ENCODE results near the gene MR1.

The MR1 gene

GRCh38 chr1:181016563-181016962 is 17.2 kb upstream of the MR1 start:
- Histone ChIP-seq H2BK15ac (ENCODE audit: low read length) (no peak overlapping the region), H3K4me1 (ENCODE audit: control insufficient read depth in 2 of 2, insufficient read depth in 1 of 2, low read depth in 1 of 2, low read length in 2 of 2) (no peaks in the 10 kb centered on the region)
- WGBS, 2 donors (ENCODE audit: extremely low coverage in 2 of 2, insufficient read length in 2 of 2, insufficient replicate concordance in 1 of 2), result no CpG with 5 or more reads among the region's 8 CpGs

DNA sequence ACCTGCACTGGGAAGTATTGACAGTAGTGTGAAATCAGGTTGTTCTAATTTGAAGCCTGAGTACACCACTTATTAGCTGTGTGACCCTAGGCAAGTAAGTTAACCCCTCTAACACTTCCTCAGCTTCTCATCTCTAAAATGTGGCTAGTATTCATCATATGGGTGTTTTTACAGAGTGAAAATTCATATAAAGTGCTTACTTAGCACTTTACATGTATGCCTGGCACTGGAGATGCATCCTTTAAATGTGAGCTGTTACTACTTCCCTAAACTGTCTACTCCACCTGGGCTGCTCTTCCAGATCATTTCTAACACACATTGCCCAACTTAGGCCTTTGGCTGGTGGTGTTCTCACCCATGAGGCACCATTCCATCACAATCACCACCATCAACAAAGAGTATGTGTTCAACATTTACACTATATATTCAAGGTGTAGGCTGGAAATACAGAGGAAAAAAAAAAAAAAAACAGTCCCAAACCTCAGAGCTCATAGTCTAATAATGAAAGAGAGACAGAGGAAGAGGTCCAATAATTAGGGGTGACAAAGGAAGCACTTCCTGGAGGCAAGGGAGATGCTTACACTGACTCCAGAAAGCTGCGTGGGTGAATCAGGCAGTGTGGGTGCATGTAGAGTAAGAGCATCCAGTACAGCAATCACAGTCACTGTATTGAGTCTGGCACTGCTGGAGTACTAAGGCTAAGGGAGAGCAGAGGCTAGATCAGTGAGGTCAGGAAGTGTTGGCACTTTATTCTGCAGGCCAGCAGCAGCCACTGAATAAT is 14.7 kb upstream of the MR1 start:
- H2BK5ac ChIP-seq (ENCODE audit: low read length), result no peak overlapping the region
- H3K14ac ChIP-seq (ENCODE audit: low read length), result no peak overlapping the region
- peaks cover 3 to 15% of the 10 kb centered on the region in 2 donors for H3K36me3 ChIP-seq (replicated peaks in 1 of 2; ENCODE audit: control insufficient read depth in 2 of 2, insufficient read depth in 2 of 2, low read length in 2 of 2)
- H3K9me3 ChIP-seq (replicated peaks in 1 of 2; ENCODE audit: control insufficient read depth in 2 of 2, insufficient read depth in 1 of 2, low read depth in 1 of 2, low read length in 2 of 2), result no peaks in the 10 kb centered on the region
- no peaks in the 10 kb centered on the region for H3K27me3 ChIP-seq (ENCODE audit: control insufficient read depth in 3 of 3, insufficient read depth in 3 of 3, low read depth in 1 of 3, low read length in 3 of 3)
- peak overlapping the region; percentile 65 for H3K9ac ChIP-seq (ENCODE audit: low read depth, low read length, poor library complexity)
- no peak overlapping the region for H2AK5ac ChIP-seq (ENCODE audit: low read depth, low read length)
- no peaks in the 10 kb centered on the region for H3K79me1 ChIP-seq (ENCODE audit: low read depth, low read length)
- H2BK15ac ChIP-seq (ENCODE audit: low read length), result no peak overlapping the region
- H2BK120ac ChIP-seq (ENCODE audit: low read depth, low read length), result no peak overlapping the region
- no CpG with 5 or more reads among the region's 1 CpG for WGBS, 2 donors (ENCODE audit: extremely low coverage in 2 of 2, insufficient read length in 2 of 2, insufficient replicate concordance in 1 of 2)
- no peak overlapping the region for H3K27ac ChIP-seq (replicated peaks; ENCODE audit: low read length)
- peaks cover 0 to 1% of the 10 kb centered on the region in 2 donors for H3K4me1 ChIP-seq (ENCODE audit: control insufficient read depth in 2 of 2, insufficient read depth in 1 of 2, low read depth in 1 of 2, low read length in 2 of 2)
- DNase-seq (ENCODE audit: low spot score), result no peak
- H3K23ac ChIP-seq (ENCODE audit: low read depth, low read length, poor library complexity), result no peak overlapping the region
- no peak overlapping the region for H4K8ac ChIP-seq (ENCODE audit: low read depth, low read length)
- no peak overlapping the region for H3K4ac ChIP-seq (ENCODE audit: low read length)
- no peak overlapping the region for H3K4me2 ChIP-seq (ENCODE audit: insufficient read depth, low read length, poor library complexity, severe bottlenecking)
- H2BK12ac ChIP-seq (ENCODE audit: low read length), result no peak overlapping the region
- H4K91ac ChIP-seq (ENCODE audit: low read depth, low read length, poor library complexity), result no peak overlapping the region
- no peak overlapping the region for H3K18ac ChIP-seq (ENCODE audit: low read length)
- no peak overlapping the region for H2AFZ ChIP-seq (ENCODE audit: low read length)
- no peak overlapping the region for H3K4me3 ChIP-seq (ENCODE audit: low read length in 2 of 2)

More at GRCh38 chr1:181016563-181016962, 17.2 kb upstream of the MR1 start:
- Histone ChIP-seq H3K18ac (ENCODE audit: low read length) (no peak overlapping the region), H2BK12ac (ENCODE audit: low read length) (no peak overlapping the region), H4K8ac (ENCODE audit: low read depth, low read length) (no peak overlapping the region), H3K4me2 (ENCODE audit: insufficient read depth, low read length, poor library complexity, severe bottlenecking) (no peak overlapping the region), H3K4ac (ENCODE audit: low read length) (no peak overlapping the region), H3K36me3 (replicated peaks in 1 of 2; ENCODE audit: control insufficient read depth in 2 of 2, insufficient read depth in 2 of 2, low read length in 2 of 2) (peaks cover 3 to 15% of the 10 kb centered on the region in 2 donors), H3K9me3 (replicated peaks in 1 of 2; ENCODE audit: control insufficient read depth in 2 of 2, insufficient read depth in 1 of 2, low read depth in 1 of 2, low read length in 2 of 2) (no peaks in the 10 kb centered on the region), H3K27ac (replicated peaks; ENCODE audit: low read length) (no peak overlapping the region), H2AFZ (ENCODE audit: low read length) (no peak overlapping the region), H3K79me1 (ENCODE audit: low read depth, low read length) (no peaks in the 10 kb centered on the region), H3K23ac (ENCODE audit: low read depth, low read length, poor library complexity) (no peak overlapping the region), H2BK5ac (ENCODE audit: low read length) (no peak overlapping the region), H3K27me3 (ENCODE audit: control insufficient read depth in 3 of 3, insufficient read depth in 3 of 3, low read depth in 1 of 3, low read length in 3 of 3) (no peaks in the 10 kb centered on the region), H4K91ac (ENCODE audit: low read depth, low read length, poor library complexity) (no peak overlapping the region), H3K9ac (ENCODE audit: low read depth, low read length, poor library complexity) (no peak overlapping the region), H3K4me3 (ENCODE audit: low read length in 2 of 2) (no peak overlapping the region), H2BK120ac (ENCODE audit: low read depth, low read length) (no peak overlapping the region), H2AK5ac (ENCODE audit: low read depth, low read length) (no peak overlapping the region), H3K14ac (ENCODE audit: low read length) (no peak overlapping the region)
- no peak for DNase-seq (ENCODE audit: low spot score)

DNA sequence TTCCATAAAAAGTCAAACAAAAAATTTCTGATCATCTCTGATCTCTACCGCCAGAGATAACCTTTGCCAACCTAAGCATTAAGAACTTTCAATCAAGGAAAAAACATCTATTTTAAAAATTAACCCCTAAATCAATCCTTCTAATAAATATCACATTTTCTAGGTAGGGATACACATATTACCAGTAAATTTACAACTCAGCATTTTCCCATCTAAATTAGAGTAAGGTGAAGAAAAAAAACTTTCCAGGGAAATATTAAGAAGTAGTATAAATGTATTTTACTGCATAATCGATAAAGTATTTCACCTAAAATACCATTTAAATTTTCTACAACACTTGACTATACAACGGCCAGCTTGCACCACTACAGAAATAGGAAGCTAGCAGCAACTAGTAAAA is 12.6 kb upstream of the MR1 start:
- Histone ChIP-seq H3K14ac (ENCODE audit: low read length) (no peak overlapping the region), H3K36me3 (replicated peaks in 1 of 2; ENCODE audit: control insufficient read depth in 2 of 2, insufficient read depth in 2 of 2, low read length in 2 of 2) (peaks cover 3 to 15% of the 10 kb centered on the region in 2 donors), H3K4me1 (ENCODE audit: control insufficient read depth in 2 of 2, insufficient read depth in 1 of 2, low read depth in 1 of 2, low read length in 2 of 2) (peaks cover 0 to 3% of the 10 kb centered on the region in 2 donors), H2AK5ac (ENCODE audit: low read depth, low read length) (no peak overlapping the region), H4K91ac (ENCODE audit: low read depth, low read length, poor library complexity) (no peak overlapping the region), H2BK12ac (ENCODE audit: low read length) (no peak overlapping the region), H3K27ac (replicated peaks; ENCODE audit: low read length) (no peak overlapping the region), H3K4me3 (ENCODE audit: low read length in 2 of 2) (peak overlapping the region in 1 of 2 donors; percentile 71), H3K18ac (ENCODE audit: low read length) (no peak overlapping the region), H2BK15ac (ENCODE audit: low read length) (no peak overlapping the region), H3K23ac (ENCODE audit: low read depth, low read length, poor library complexity) (no peak overlapping the region), H3K79me1 (ENCODE audit: low read depth, low read length) (no peaks in the 10 kb centered on the region), H2AFZ (ENCODE audit: low read length) (no peak overlapping the region), H4K8ac (ENCODE audit: low read depth, low read length) (no peak overlapping the region), H2BK5ac (ENCODE audit: low read length) (no peak overlapping the region), H2BK120ac (ENCODE audit: low read depth, low read length) (no peak overlapping the region), H3K4ac (ENCODE audit: low read length) (no peak overlapping the region), H3K27me3 (ENCODE audit: control insufficient read depth in 3 of 3, insufficient read depth in 3 of 3, low read depth in 1 of 3, low read length in 3 of 3) (peaks cover 0 to 7% (median 3%) of the 10 kb centered on the region in 3 experiments), H3K4me2 (ENCODE audit: insufficient read depth, low read length, poor library complexity, severe bottlenecking) (no peak overlapping the region), H3K9ac (ENCODE audit: low read depth, low read length, poor library complexity) (no peak overlapping the region), H3K9me3 (replicated peaks in 1 of 2; ENCODE audit: control insufficient read depth in 2 of 2, insufficient read depth in 1 of 2, low read depth in 1 of 2, low read length in 2 of 2) (peaks cover 0 to 2% of the 10 kb centered on the region in 2 donors)
- no CpG with 5 or more reads among the region's 3 CpGs for WGBS, 2 donors (ENCODE audit: extremely low coverage in 2 of 2, insufficient read length in 2 of 2, insufficient replicate concordance in 1 of 2)
- no peak for DNase-seq (ENCODE audit: low spot score)

DNA sequence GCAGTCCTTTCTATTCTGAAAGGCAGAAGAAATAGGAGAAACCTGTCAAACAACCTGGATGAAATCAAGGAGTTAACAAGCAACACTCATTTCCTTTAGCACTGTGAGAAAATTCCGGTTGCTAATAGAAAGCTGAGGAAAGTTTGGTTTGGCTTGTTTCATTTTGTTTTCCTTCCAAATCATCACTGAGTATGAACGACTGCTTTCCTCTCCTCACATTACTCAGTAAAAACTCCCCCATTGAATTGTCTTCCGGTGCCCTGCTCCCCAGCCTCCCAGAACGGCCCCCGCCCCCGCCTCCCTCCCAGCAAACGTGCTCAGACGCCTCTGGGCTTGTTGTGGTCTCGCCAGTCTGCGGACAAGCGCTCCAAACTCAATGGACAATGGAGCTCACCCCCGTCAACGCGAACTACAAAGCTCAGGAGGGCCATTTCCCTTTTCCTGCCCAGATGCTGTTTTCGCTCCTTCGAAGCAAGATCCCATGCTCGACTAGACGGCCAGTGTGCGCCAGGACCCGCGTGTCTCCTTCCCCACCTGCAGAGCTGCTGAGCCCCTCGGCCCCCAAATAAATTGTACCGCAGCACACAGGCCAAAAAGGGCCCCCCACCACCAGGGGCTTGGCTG is 11.9 kb upstream of the MR1 start:
- H3K14ac ChIP-seq (ENCODE audit: low read length), result peak overlapping the region; percentile 74
- peak; percentile 59 for DNase-seq (ENCODE audit: low spot score)
- H3K9me3 ChIP-seq (replicated peaks in 1 of 2; ENCODE audit: control insufficient read depth in 2 of 2, insufficient read depth in 1 of 2, low read depth in 1 of 2, low read length in 2 of 2), result peaks cover 0 to 2% of the 10 kb centered on the region in 2 donors
- H3K9ac ChIP-seq (ENCODE audit: low read depth, low read length, poor library complexity), result peak overlapping the region; percentile 95
- H3K27me3 ChIP-seq (ENCODE audit: control insufficient read depth in 3 of 3, insufficient read depth in 3 of 3, low read depth in 1 of 3, low read length in 3 of 3), result peaks cover 0 to 7% (median 3%) of the 10 kb centered on the region in 3 experiments
- H4K8ac ChIP-seq (ENCODE audit: low read depth, low read length), result no peak overlapping the region
- H3K36me3 ChIP-seq (replicated peaks in 1 of 2; ENCODE audit: control insufficient read depth in 2 of 2, insufficient read depth in 2 of 2, low read length in 2 of 2), result peaks cover 3 to 15% of the 10 kb centered on the region in 2 donors
- no peak overlapping the region for H2BK120ac ChIP-seq (ENCODE audit: low read depth, low read length)
- H2AK5ac ChIP-seq (ENCODE audit: low read depth, low read length), result peak overlapping the region; percentile 93
- H3K4me1 ChIP-seq (ENCODE audit: control insufficient read depth in 2 of 2, insufficient read depth in 1 of 2, low read depth in 1 of 2, low read length in 2 of 2), result peaks cover 0 to 3% of the 10 kb centered on the region in 2 donors
- H3K4me2 ChIP-seq (ENCODE audit: insufficient read depth, low read length, poor library complexity, severe bottlenecking), result peak overlapping the region; percentile 61
- H3K79me1 ChIP-seq (ENCODE audit: low read depth, low read length), result no peaks in the 10 kb centered on the region
- H2BK12ac ChIP-seq (ENCODE audit: low read length), result no peak overlapping the region
- peak overlapping the region; percentile 96 for H3K27ac ChIP-seq (replicated peaks; ENCODE audit: low read length)
- peak overlapping the region; percentile 96 for H3K18ac ChIP-seq (ENCODE audit: low read length)
- H2BK15ac ChIP-seq (ENCODE audit: low read length), result peak overlapping the region; percentile 49
- H2AFZ ChIP-seq (ENCODE audit: low read length), result peak overlapping the region; percentile 92
- H3K4ac ChIP-seq (ENCODE audit: low read length), result no peak overlapping the region
- peak overlapping the region; percentile 71 to 98 for H3K4me3 ChIP-seq (ENCODE audit: low read length in 2 of 2)
- WGBS, 2 donors (ENCODE audit: extremely low coverage in 2 of 2, insufficient read length in 2 of 2, insufficient replicate concordance in 1 of 2), result no CpG with 5 or more reads among the region's 23 CpGs
- H2BK5ac ChIP-seq (ENCODE audit: low read length), result peak overlapping the region; percentile 96
- H4K91ac ChIP-seq (ENCODE audit: low read depth, low read length, poor library complexity), result no peak overlapping the region
- H3K23ac ChIP-seq (ENCODE audit: low read depth, low read length, poor library complexity), result peak overlapping the region; percentile 99
